Measurements from ENCODE around the gene RGS12. TPM values are rescaled to one million over a fixed set of nuclear protein-coding genes. Genes with fewer than 3 reads are reported as not detected.

Gene RGS12
- total RNA-seq, 2 experiments from 2014 or later, result 5.2 to 6.4 TPM

DNA sequence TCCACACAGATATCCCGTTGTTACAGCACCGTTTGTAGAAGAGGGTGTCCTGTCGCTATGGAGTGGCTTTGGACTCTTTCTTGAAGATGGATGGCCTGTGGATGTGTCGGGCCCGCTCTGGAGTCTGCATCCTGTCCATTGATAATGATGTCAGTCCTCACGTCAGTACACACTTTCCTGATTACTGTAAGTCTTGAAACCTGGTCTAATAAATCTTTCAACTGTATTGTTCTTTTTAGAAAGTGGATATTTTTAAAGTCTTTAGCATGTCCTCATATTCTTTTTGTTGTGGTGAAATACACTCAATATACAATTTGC lies 29.0 kb upstream of the RGS12 start:
- Histone ChIP-seq H3K9me2 (ENCODE audit: insufficient read depth, low read length) (no peaks in the 10 kb centered on the region), H3K4me1 (ENCODE audit: insufficient read depth, low read length, poor library complexity, severe bottlenecking) (no peaks in the 10 kb centered on the region), H4K20me1 (ENCODE audit: insufficient read depth, low read length) (no peaks in the 10 kb centered on the region), H2AFZ (ENCODE audit: low read length) (no peak overlapping the region), H3K36me3 (ENCODE audit: insufficient read depth, low read length) (no peaks in the 10 kb centered on the region), H3K4me2 (ENCODE audit: low read length) (no peak overlapping the region), H3K4me3 (ENCODE audit: low read depth, low read length, poor library complexity, severe bottlenecking) (no peak overlapping the region), H3K9me3 (ENCODE audit: low read length) (no peaks in the 10 kb centered on the region), H3K27ac (ENCODE audit: low read depth, low read length, poor library complexity, severe bottlenecking) (no peak overlapping the region), H3K79me2 (ENCODE audit: insufficient read depth, low read depth, low read length) (no peaks in the 10 kb centered on the region)
- intact Hi-C loops (cut with micrococcal nuclease; ENCODE audit: unreplicated experiment), result loop anchor here (5.0 kb wide), 1 partner anchor 68 kb away; no protein-coding TSS in a partner anchor
- POLR2A ChIA-PET, result no interaction called here
- CTCF ChIA-PET (ENCODE audit: unreplicated experiment), result no interaction called here
- no TSS peak for BruUV-seq (replicated peaks)
- TF ChIP-seq, protein P1, sequence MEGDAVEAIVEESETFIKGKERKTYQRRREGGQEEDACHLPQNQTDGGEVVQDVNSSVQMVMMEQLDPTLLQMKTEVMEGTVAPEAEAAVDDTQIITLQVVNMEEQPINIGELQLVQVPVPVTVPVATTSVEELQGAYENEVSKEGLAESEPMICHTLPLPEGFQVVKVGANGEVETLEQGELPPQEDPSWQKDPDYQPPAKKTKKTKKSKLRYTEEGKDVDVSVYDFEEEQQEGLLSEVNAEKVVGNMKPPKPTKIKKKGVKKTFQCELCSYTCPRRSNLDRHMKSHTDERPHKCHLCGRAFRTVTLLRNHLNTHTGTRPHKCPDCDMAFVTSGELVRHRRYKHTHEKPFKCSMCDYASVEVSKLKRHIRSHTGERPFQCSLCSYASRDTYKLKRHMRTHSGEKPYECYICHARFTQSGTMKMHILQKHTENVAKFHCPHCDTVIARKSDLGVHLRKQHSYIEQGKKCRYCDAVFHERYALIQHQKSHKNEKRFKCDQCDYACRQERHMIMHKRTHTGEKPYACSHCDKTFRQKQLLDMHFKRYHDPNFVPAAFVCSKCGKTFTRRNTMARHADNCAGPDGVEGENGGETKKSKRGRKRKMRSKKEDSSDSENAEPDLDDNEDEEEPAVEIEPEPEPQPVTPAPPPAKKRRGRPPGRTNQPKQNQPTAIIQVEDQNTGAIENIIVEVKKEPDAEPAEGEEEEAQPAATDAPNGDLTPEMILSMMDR (conservative IDR thresholded peaks at IDR 0.05; ENCODE audit: low read length), result no peak
- no peak for TF ChIP-seq EZH2phosphoT487 (IDR thresholded peaks at IDR 0.05; ENCODE audit: borderline replicate concordance, low read depth, low read length)
- no peak for DNase-seq (ENCODE audit: low spot score)

DNA sequence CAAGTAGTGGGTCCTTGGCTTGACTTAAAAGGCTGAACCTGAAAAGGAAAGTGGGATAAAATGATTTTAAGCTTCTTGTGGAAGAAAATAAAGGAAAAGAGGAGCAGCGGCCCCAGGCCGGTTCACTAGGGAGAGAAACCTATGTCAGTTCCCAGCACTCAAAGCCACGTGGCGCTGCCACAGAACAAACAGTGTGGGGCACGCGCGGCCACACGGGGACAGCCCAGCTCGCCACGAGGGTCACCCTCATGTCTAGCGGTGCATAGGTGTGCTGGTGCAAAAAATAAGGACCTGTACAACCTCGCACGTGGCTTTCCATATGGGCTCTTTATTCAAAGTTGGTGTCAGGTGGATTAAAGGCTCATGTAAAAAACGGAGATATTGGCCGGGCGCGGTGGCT lies 26.7 kb upstream of the RGS12 start:
- H3K4me3 ChIP-seq (ENCODE audit: low read depth, low read length, poor library complexity, severe bottlenecking), result no peak overlapping the region
- no peak overlapping the region for H3K4me2 ChIP-seq (ENCODE audit: low read length)
- H3K36me3 ChIP-seq (ENCODE audit: insufficient read depth, low read length), result no peaks in the 10 kb centered on the region
- no peak for TF ChIP-seq EZH2phosphoT487 (IDR thresholded peaks at IDR 0.05; ENCODE audit: borderline replicate concordance, low read depth, low read length)
- TF ChIP-seq, protein P1 (conservative IDR thresholded peaks at IDR 0.05; ENCODE audit: low read length), result no peak
- no peak overlapping the region for H2AFZ ChIP-seq (ENCODE audit: low read length)
- intact Hi-C loops (cut with micrococcal nuclease; ENCODE audit: unreplicated experiment), result no loop called here
- H3K27ac ChIP-seq (ENCODE audit: low read depth, low read length, poor library complexity, severe bottlenecking), result no peak overlapping the region
- DNase-seq (ENCODE audit: low spot score), result no peak
- no peaks in the 10 kb centered on the region for H4K20me1 ChIP-seq (ENCODE audit: insufficient read depth, low read length)
- H3K9me2 ChIP-seq (ENCODE audit: insufficient read depth, low read length), result no peaks in the 10 kb centered on the region
- H3K79me2 ChIP-seq (ENCODE audit: insufficient read depth, low read depth, low read length), result no peaks in the 10 kb centered on the region
- no peaks in the 10 kb centered on the region for H3K9me3 ChIP-seq (ENCODE audit: low read length)
- no peaks in the 10 kb centered on the region for H3K4me1 ChIP-seq (ENCODE audit: insufficient read depth, low read length, poor library complexity, severe bottlenecking)
- POLR2A ChIA-PET, result interaction anchor here (0.6 kb wide), 1 partner anchor 91 kb away, joined by 3 read pairs; no protein-coding TSS in a partner anchor
- CTCF ChIA-PET (ENCODE audit: unreplicated experiment), result no interaction called here
- no TSS peak for BruUV-seq (replicated peaks)

DNA sequence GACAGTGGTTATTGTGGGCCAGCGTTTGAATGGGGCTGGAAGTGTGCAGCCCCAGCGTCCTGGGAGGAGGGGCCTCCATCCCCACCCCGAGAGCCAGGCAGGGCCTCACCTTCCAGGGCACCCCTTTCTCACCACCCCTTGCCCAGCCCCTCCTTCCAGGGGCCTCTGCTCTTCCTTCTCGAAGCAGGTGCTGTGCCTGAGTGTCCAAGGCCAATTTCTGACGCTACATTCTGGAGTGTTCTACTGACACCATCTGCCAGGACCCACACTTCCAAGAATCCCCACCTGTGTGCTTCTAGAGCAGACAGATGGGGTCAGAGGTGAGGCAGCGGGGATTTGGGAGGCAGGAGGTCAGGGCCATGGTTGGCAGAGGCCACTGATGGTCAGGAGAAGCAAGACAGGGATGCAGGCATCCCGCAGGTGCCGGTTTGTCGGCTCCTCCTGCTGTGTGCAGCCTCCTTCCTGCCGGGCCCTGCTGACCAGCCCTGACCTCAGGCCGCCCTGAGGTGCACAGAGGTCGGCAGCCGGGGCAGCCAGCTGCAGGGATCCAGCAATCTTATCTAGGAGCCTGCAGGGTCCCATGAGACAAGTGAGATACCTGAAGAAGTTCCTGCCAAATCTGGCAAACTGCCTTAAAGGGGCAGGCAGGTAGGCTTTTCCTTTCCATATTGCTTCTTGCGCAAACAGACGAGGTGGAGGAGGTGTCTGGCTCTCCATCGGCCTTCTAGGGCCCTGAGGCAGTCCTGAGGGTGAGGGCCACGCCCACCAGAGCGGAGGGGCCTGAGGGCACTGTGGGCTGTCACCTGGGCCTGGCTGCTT lies 25.0 kb upstream of the RGS12 start:
- no TSS peak for BruUV-seq (replicated peaks)
- no peak overlapping the region for H2AFZ ChIP-seq (ENCODE audit: low read length)
- H3K9me2 ChIP-seq (ENCODE audit: insufficient read depth, low read length), result no peaks in the 10 kb centered on the region
- no peak overlapping the region for H3K4me3 ChIP-seq (ENCODE audit: low read depth, low read length, poor library complexity, severe bottlenecking)
- CTCF ChIA-PET (ENCODE audit: unreplicated experiment), result interaction anchor here (0.6 kb wide), 1 partner anchor 191 kb away, joined by 5 read pairs; no protein-coding TSS in a partner anchor
- intact Hi-C loops (cut with micrococcal nuclease; ENCODE audit: unreplicated experiment), result no loop called here
- DNase-seq (ENCODE audit: low spot score), result no peak
- TF ChIP-seq EZH2phosphoT487 (IDR thresholded peaks at IDR 0.05; ENCODE audit: borderline replicate concordance, low read depth, low read length), result no peak
- TF ChIP-seq, protein P1 (conservative IDR thresholded peaks at IDR 0.05; ENCODE audit: low read length), result no peak
- H4K20me1 ChIP-seq (ENCODE audit: insufficient read depth, low read length), result no peaks in the 10 kb centered on the region
- no peak overlapping the region for H3K4me2 ChIP-seq (ENCODE audit: low read length)
- no peaks in the 10 kb centered on the region for H3K9me3 ChIP-seq (ENCODE audit: low read length)
- H3K79me2 ChIP-seq (ENCODE audit: insufficient read depth, low read depth, low read length), result no peaks in the 10 kb centered on the region
- POLR2A ChIA-PET, result no interaction called here
- no peak overlapping the region for H3K27ac ChIP-seq (ENCODE audit: low read depth, low read length, poor library complexity, severe bottlenecking)
- H3K36me3 ChIP-seq (ENCODE audit: insufficient read depth, low read length), result no peaks in the 10 kb centered on the region
- H3K4me1 ChIP-seq (ENCODE audit: insufficient read depth, low read length, poor library complexity, severe bottlenecking), result no peaks in the 10 kb centered on the region
